WERI-Rb-1 (cell line): ENCODE results near the gene TMEM35B.
"Not testable (repeated sequence)": the region's sequence is repeated elsewhere in the genome, so short reads cannot be mapped to it uniquely, and the experiment has no call there.

Experiments
- DNase-seq: peaks from one replicate; pipeline ENCODE4 v3.0.0-alpha.2; 2020
- H3K27ac ChIP-seq: fragments of 250-450 bp; sonication (Bioruptor Pico); 2 replicates; pipeline ENCODE4 v1.5.1; 2020; ENCODE audit warnings: mild to moderate bottlenecking, moderate library complexity
- H3K27me3 ChIP-seq: fragments of 250-450 bp; sonication (Bioruptor Pico); 2 replicates; pipeline ENCODE4 v1.5.1; 2021; ENCODE audit warnings: mild to moderate bottlenecking, low read depth, moderate library complexity; ENCODE audit not compliant: insufficient read depth, severe bottlenecking
- H3K36me3 ChIP-seq: fragments of 250-450 bp; sonication (Bioruptor Pico); 2 replicates; pipeline ENCODE4 v1.5.1; 2020; ENCODE audit warnings: mild to moderate bottlenecking, moderate library complexity
- H3K4me3 ChIP-seq: 2 replicates; pipeline ENCODE4 v1.5.1; 2011; ENCODE audit warnings: low read depth, mild to moderate bottlenecking, control low read depth, low read length
- H3K9me3 ChIP-seq: fragments of 250-450 bp; sonication (Bioruptor Pico); 2 replicates; pipeline ENCODE4 v1.5.1; 2021; ENCODE audit warnings: mild to moderate bottlenecking, moderate library complexity; ENCODE audit not compliant: severe bottlenecking
- CTCF ChIP-seq: IDR thresholded peaks from 2 replicates; pipeline ENCODE4 v1.5.1; 2011; ENCODE audit warnings: low read depth, mild to moderate bottlenecking, control low read depth, inconsistent platforms, low read length

TMEM35B gene

GRCh38 chr1:34965597-34965996 lies 19.6 kb downstream of the TMEM35B start:
- no peak for DNase-seq
- Histone ChIP-seq H3K9me3 (no peaks in the 10 kb centered on the region), H3K4me3 (no peak overlapping the region), H3K27me3 (no peaks in the 10 kb centered on the region), H3K36me3 (no peaks in the 10 kb centered on the region), H3K27ac (no peak overlapping the region)
- no peak for TF ChIP-seq CTCF

- Histone ChIP-seq H3K27me3 (no peaks in the 10 kb centered on the region), H3K27ac (no peak overlapping the region), H3K4me3 (no peak overlapping the region), H3K9me3 (peaks cover 3% of the 10 kb centered on the region), H3K36me3 (no peaks in the 10 kb centered on the region)
- no peak for DNase-seq
- no peak for TF ChIP-seq CTCF
Observed at GRCh38 chr1:34950428-34950827, 34.7 kb downstream of the TMEM35B start.

- H3K36me3 ChIP-seq, DNase-seq, H3K9me3 ChIP-seq, H3K27ac ChIP-seq, H3K4me3 ChIP-seq, H3K27me3 ChIP-seq: not testable (repeated sequence)
Observed at GRCh38 chr1:34948739-34949138, 36.4 kb downstream of the TMEM35B start.

GRCh38 chr1:34947641-34948314 lies 37.4 kb downstream of the TMEM35B start:
- not testable (repeated sequence) for H3K9me3 ChIP-seq, H3K36me3 ChIP-seq, H3K27me3 ChIP-seq, H3K4me3 ChIP-seq, DNase-seq, H3K27ac ChIP-seq

GRCh38 chr1:34946211-34946610 lies 38.9 kb downstream of the TMEM35B start:
- no peak for DNase-seq
- peaks cover 3% of the 10 kb centered on the region for H3K9me3 ChIP-seq
- H3K36me3 ChIP-seq = no peaks in the 10 kb centered on the region
- H3K27ac ChIP-seq = no peak overlapping the region
- H3K4me3 ChIP-seq = no peak overlapping the region
- no peak for TF ChIP-seq CTCF
- no peaks in the 10 kb centered on the region for H3K27me3 ChIP-seq

GRCh38 chr1:34941798-34942197 lies 43.3 kb downstream of the TMEM35B start:
- H3K27me3 ChIP-seq, H3K27ac ChIP-seq, H3K9me3 ChIP-seq, DNase-seq, H3K4me3 ChIP-seq, H3K36me3 ChIP-seq: not testable (repeated sequence)
